ENCODE data around the gene TIPIN.
"Not testable (repeated sequence)": the region's sequence is repeated elsewhere in the genome, so short reads cannot be mapped to it uniquely, and the experiment has no call there.

Gene TIPIN

DNA sequence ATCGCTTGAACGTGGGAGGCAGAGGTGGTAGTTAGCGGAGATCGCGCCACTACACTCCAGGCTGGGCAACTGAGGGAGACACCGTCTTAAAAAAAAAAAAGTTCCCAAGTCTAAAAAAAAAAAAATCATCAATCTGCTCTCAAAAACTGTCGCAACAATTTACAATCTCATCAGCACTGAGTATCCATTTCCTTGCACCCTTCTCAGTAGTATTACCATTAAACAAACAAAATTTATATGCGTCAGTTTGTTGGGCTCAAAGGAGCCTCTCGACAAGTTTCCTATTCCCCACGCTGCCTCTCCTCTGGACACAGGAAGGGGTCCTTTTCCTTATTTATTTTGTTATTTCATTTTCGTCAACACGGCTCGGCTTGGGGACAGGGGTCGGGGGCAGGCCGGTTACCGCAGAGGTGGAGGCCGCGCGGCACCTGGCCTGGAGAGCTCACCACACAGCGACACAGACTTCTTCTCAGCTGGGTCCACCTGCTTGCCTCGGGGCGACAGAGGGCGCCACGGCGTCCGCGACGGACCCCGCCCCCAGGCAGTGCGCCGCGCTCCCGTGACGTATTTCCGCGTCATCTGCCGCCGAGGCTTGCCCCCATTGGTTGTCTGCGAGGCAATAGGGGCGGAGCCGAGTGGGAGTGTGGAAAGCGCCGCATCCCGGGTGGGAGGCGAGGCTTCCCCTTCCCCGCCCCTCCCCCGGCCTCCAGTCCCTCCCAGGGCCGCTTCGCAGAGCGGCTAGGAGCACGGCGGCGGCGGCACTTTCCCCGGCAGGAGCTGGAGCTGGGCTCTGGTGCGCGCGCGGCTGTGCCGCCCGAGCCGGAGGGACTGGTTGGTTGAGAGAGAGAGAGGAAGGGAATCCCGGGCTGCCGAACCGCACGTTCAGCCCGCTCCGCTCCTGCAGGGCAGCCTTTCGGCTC is 30.0 kb upstream of the TIPIN start, which contains the start of gene MAP2K1:
Gene MAP2K1 (plus strand): TSS at position 709 of the 920 bp plus-strand sequence. CDS start 436 bp downstream, outside the sequence.
- DNase-seq (ENCODE audit: low read depth), result peak; percentile 98

GRCh38 chr15:66381376-66381775 is 24.9 kb upstream of the TIPIN start:
- not testable (repeated sequence) for DNase-seq (ENCODE audit: low read depth)

- DNase-seq (ENCODE audit: low read depth), result no peak
Observed at GRCh38 chr15:66378814-66379430, 22.4 kb upstream of the TIPIN start.

- no peak for DNase-seq (ENCODE audit: low read depth)
Observed at GRCh38 chr15:66374179-66374578, 17.7 kb upstream of the TIPIN start.

DNA sequence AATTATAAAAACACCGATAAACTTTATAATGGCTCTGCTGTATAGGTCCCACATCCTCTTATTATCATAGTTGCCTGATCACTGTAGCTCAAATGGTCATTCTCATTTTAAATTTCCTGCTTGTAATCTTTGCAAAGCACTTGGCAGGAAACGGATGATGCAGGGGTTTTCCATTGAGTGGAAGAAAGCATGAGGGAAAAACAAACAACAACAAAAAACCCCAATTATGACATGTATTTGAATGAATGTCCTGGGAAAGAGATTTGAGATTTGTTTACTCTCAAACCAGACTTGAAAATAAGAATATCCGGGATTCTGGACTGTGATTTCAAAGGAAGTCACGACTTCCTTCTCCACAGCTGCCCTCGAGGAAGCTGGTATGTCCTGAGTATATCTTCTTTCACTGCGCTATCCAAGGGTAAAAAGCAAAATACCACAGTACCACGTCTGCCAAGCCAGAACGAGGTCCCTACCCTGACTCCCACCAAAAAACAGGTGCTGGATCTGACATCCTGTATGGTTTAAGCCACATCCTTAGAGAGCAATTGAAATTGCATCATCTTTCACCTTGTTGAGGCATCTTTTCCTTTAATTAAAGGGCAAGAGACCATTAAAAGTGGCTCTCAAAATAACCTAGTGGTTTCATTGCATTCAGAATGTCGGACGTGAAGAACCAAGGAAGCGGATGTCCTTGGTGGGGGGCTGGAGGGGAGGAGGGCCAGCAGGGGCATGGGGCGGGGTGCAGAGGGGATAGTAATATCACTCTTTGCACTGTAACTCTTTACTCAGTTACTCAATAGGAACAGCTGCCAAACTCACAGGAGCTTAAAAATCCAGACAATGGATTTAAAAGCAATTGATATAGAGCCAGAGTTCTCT is 13.5 kb upstream of the TIPIN start:
- no peak for DNase-seq (ENCODE audit: low read depth)

- no peak for DNase-seq (ENCODE audit: low read depth)
Observed at GRCh38 chr15:66364944-66365528, 8.6 kb upstream of the TIPIN start.

GRCh38 chr15:66362776-66363175 is 6.3 kb upstream of the TIPIN start:
- DNase-seq (ENCODE audit: low read depth), result no peak

DNA sequence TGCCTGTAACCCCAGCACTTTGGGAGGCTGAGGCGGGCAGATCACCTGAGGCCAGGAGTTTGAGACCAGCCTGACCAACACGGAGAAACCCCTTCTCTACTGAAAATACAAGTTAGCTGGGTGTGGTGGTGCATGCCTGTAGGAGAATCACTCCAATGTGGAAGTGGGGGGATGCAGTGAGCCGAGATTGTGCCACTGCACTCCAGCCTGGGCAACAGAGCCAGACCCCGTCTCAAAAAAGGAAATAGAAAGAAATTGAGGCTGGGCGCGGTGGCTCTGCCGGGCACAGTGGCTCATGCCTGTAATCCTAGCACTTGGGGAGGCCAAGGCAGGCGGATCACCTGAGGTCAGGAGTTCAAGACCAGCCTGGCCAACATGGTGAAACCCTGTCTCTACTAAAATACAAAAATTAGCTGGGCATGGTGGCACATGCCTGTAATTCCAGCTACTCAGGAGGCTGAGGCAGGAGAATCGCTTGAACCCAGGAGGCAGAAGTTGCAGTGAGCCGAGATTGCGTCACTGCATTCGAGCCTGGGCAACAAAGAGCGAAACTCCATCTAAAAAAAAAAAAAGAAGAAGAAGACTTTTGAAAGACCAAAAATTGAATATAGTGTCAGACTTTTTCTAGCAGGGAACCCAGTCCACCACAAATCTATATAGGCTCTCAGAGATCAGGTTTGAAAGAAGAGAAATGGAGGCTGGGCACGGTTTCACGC is 5.4 kb upstream of the TIPIN start:
- not testable (repeated sequence) for DNase-seq (ENCODE audit: low read depth)

DNA sequence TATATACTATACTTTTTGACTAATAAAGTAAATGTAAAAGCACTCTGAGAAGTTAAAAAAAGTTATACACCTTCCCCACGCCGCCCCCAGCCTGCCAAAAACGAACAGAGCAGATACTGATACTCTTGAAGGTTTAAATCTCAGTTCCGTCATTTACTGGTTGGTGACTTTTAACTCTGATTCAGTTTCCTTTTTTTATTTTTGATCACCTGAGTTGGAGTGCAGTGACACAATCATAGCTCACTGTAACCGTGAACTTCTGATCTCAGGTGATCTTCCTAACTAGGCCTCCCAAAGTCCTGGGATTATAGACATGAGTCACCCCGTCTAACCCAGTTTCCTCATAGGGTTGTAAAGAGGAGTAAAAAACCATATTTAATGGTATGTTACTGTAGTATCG is 3.3 kb upstream of the TIPIN start:
- DNase-seq (ENCODE audit: low read depth), result no peak

DNA sequence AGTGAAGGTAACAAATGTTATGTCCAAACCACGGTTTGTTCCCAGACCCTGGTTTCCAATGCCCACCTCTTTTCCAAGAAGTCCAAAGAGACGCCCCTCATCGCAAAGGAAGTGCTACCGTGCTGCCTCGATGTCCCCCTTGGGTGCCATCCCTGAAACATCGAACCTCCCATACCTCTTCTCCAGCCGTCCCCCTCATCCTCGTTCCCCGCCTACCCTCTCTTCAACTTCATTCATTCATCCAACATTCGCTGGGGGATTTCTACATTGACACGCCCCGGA is 467 bp downstream of the TIPIN start:
- no peak for DNase-seq (ENCODE audit: low read depth)

- DNase-seq (ENCODE audit: low read depth), result not testable (repeated sequence)
Observed at GRCh38 chr15:66348530-66348929, 8.0 kb downstream of the TIPIN start.

- DNase-seq (ENCODE audit: low read depth), result no peak
Observed at GRCh38 chr15:66328771-66329170, 27.7 kb downstream of the TIPIN start.

DNA sequence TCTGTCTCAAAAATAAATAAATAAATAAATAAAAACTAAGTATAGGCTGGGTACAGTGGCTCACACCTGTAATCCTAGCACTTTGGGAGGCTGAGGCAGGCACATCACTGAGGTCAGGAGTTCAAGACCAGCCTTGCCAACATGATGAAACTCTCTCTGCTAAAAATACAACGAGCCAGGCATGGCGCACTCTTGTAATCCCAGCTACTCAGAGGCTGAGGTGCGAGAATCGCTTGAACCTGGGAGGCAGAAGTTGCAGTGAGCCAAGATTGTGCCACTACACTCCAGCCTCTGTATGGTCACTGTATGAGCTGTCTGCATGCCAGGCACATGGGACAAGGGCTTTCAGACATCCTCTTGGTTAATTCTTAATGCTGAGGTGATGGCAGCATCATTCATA is 28.7 kb downstream of the TIPIN start:
- no peak for DNase-seq (ENCODE audit: low read depth)

GRCh38 chr15:66326051-66326450 is 30.4 kb downstream of the TIPIN start:
- no peak for DNase-seq (ENCODE audit: low read depth)

DNA sequence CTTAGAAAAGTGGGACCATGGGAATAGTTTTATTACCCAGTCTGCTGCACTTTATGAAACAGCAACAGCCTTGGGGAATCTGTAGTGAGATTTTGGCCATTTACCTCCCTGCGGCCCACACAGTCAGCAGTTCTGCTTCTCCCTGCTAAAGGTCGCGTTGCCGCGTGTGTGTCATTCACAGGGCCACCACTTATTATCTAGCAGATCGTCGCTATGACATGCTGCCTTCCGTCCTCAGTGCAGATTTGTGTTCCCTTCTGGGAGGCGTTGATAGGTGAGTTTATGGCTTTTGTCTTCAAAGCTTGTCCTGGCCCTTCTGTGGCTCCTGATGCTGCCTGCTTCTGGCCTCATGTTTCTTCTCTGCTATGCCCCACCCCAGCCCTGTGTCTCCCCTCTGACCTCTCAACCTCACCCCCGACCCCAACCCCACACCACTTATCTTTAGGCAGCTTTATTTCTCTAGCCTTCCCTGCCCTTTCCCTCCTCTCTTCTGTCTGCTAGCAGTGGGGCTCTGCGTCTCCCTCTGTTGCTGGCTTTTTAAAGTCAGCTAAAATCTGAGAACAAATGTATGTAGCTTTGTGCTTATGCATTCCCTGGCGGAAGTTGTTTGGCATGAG is 33.1 kb downstream of the TIPIN start:
- no peak for DNase-seq (ENCODE audit: low read depth)

- no peak for DNase-seq (ENCODE audit: low read depth)
Observed at GRCh38 chr15:66312144-66312543, 44.3 kb downstream of the TIPIN start.

DNA sequence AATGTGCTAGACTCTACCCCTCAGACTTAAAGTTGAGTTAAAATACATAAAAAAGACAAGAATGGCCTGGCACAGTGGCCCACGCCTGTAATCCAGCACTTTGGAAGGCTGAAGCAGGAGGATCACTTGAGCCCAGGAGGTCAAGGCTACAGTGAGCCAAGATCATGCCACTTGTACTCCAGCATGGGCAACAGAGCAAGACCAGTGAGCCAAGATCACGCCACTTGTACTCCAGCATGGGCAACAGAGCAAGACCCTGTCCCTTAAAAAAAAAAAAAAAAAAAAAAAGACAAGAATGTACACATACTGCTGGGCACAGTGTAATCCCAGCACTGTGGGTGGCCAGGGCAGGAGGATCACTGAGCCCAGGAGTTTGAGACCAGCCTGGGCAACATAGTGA is 45.7 kb downstream of the TIPIN start:
- DNase-seq (ENCODE audit: low read depth), result no peak

DNA sequence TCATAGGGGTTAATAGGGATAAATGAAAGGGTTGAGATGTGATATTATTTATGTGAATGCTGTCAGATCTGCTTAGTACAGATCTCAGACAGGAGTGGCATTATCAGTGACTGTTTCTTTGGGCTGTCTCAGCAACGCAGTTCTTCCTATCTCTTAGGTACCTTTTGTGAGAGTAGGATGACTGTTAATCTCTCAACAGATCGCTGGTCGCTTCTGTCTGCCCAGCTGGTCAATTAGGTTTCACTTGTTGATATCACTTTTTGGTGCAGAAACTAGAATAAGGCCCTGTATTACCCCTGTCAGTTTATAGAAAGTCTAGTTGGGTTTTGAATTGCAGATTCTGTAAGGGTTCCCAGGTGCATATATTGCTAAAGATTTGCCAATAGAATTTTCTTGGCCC is 46.7 kb downstream of the TIPIN start:
- no peak for DNase-seq (ENCODE audit: low read depth)

- DNase-seq (ENCODE audit: low read depth), result no peak
Observed at GRCh38 chr15:66308531-66308930, 48.0 kb downstream of the TIPIN start.

GRCh38 chr15:66306381-66306780 is 50.1 kb downstream of the TIPIN start:
- no peak for DNase-seq (ENCODE audit: low read depth)

DNA sequence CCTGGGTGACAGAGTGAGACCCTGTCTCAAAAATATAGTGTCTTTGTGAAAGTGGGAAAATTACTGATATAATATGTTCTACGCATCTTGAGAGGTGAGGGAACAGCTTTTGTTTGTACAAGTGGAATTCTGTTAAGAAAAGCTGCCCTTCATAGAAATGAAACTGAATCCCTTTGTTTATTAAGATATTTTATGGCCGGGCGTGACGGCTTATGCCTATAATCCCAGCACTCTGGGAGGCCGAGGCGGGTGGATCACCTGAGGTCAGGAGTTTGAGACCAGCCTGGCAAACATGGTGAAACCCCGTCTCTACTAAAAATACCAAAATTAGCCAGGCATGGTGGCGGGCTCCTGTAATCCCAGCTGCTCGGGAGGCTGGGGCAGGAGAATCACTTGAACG is 52.1 kb downstream of the TIPIN start:
- not testable (repeated sequence) for DNase-seq (ENCODE audit: low read depth)

All from activated T-helper 9 cell treated with anti-CD3 and anti-CD28 coated beads, Interleukin-2, amount 50 U/mL, for 16 hours (primary cell).